ENCODE results near the gene ALDH1A3.

DNA sequence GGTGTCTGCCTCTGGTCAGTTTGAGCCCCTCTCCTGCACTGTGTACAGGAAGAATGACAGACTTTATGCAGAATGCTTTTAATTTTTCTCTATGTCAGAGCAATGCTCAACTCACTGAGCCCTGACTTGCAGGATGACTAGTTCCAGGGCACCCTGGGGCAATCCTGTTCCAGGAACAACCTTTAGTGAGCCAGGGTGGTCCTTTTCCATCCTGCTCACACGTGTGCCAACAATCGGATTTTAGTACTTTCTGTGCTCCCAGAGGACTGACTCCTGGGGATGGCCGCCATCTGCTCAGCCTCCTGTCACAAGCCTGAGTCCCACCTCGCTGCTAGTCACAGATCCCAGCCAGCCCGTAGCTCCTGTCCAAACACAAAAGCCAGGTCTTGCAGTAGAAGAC, 48.2 kb upstream of the ALDH1A3 start:
- TF ChIP-seq, protein P1, sequence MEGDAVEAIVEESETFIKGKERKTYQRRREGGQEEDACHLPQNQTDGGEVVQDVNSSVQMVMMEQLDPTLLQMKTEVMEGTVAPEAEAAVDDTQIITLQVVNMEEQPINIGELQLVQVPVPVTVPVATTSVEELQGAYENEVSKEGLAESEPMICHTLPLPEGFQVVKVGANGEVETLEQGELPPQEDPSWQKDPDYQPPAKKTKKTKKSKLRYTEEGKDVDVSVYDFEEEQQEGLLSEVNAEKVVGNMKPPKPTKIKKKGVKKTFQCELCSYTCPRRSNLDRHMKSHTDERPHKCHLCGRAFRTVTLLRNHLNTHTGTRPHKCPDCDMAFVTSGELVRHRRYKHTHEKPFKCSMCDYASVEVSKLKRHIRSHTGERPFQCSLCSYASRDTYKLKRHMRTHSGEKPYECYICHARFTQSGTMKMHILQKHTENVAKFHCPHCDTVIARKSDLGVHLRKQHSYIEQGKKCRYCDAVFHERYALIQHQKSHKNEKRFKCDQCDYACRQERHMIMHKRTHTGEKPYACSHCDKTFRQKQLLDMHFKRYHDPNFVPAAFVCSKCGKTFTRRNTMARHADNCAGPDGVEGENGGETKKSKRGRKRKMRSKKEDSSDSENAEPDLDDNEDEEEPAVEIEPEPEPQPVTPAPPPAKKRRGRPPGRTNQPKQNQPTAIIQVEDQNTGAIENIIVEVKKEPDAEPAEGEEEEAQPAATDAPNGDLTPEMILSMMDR (IDR thresholded peaks at IDR 0.05; ENCODE audit: insufficient read depth, low read length) = no peak
- TF ChIP-seq POLR2AphosphoS5 (IDR thresholded peaks at IDR 0.05; ENCODE audit: low read depth) (no peak), GABPA (IDR thresholded peaks at IDR 0.05; ENCODE audit: low read depth) (no peak)

All from HL-60 (cell line).